LNCAP (cell line): ENCODE measurements around the gene MACROD1.

Experiments
- TF ChIP-seq, protein P1 (sequence below): fragments of 450-650 bp; IDR thresholded peaks from 2 replicates; pipeline ENCODE4 v1.5.1; 2017; ENCODE audit warnings: mild to moderate bottlenecking

MACROD1 gene

DNA sequence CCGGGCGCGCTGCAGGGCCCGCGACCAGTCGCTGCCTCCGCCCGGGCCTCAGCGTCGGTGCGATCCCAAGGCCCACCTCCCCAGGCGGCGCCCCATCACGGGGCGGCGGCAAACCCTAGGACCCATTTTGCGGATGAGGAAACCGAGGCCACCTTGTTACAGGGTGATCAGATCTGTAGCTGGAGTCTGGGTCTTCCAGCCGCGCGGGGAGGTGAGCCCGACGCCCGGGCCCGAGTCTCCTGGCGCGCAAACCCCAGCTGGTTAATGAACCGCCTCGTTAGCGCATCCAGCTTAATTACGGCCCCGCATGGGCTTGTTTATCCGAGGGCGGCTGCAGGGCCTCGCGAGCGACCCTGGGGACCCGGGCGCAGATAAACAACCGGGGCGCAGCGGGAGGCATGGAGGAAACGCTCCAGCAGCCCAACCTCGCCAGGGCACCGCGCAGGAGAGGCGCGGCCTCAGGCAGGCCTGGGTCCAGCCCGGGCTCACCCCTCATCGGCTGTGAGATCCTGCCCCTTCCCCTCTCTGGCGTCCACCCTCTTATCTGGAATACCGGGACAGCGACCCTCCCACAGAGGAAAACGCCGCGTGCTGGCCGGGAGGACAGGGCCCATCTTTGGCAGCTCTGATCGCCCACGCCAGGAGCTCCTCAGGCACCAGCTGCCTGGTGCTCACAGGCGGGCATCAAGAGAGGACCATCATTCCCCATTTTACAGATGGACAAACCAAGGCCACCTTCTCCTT is 165.0 kb downstream of the MACROD1 start:
- TF ChIP-seq, protein P1, sequence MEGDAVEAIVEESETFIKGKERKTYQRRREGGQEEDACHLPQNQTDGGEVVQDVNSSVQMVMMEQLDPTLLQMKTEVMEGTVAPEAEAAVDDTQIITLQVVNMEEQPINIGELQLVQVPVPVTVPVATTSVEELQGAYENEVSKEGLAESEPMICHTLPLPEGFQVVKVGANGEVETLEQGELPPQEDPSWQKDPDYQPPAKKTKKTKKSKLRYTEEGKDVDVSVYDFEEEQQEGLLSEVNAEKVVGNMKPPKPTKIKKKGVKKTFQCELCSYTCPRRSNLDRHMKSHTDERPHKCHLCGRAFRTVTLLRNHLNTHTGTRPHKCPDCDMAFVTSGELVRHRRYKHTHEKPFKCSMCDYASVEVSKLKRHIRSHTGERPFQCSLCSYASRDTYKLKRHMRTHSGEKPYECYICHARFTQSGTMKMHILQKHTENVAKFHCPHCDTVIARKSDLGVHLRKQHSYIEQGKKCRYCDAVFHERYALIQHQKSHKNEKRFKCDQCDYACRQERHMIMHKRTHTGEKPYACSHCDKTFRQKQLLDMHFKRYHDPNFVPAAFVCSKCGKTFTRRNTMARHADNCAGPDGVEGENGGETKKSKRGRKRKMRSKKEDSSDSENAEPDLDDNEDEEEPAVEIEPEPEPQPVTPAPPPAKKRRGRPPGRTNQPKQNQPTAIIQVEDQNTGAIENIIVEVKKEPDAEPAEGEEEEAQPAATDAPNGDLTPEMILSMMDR, result no peak

DNA sequence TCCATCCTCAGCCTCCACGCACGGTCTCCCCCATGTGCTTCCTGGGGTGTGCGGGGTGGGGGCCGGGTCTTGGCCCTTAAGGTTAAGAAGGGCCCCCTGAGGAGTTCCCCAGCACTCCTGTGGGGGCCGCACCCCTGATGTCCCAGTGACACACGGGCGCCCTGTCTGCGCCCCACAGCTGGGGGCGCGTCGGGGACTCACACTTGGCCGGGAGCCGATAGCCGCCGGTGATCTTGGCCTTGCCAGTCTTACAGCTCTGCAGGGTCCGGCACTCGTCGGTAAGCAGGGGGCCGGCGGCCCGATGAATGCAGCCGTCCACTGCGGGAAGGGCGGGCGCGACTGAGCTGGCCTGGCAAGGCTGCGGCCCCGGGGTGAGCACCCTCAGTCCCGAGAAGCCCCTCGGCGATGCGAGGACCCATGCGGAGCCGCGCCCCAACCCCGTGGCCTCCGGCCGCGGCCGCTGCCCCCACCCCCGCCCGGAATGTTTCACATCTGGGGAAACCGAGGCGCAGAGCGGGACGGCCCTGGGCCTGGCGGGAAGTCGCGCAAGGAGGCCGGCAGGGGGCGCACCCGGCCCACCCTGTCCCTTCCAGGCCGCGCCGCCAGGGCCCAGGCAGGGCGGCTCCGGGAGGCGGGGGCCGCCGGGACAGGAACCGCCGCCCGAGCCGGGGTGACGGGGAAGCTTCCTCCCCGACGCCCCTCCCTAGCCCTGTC is 165.7 kb downstream of the MACROD1 start:
- TF ChIP-seq, protein P1, result no peak

DNA sequence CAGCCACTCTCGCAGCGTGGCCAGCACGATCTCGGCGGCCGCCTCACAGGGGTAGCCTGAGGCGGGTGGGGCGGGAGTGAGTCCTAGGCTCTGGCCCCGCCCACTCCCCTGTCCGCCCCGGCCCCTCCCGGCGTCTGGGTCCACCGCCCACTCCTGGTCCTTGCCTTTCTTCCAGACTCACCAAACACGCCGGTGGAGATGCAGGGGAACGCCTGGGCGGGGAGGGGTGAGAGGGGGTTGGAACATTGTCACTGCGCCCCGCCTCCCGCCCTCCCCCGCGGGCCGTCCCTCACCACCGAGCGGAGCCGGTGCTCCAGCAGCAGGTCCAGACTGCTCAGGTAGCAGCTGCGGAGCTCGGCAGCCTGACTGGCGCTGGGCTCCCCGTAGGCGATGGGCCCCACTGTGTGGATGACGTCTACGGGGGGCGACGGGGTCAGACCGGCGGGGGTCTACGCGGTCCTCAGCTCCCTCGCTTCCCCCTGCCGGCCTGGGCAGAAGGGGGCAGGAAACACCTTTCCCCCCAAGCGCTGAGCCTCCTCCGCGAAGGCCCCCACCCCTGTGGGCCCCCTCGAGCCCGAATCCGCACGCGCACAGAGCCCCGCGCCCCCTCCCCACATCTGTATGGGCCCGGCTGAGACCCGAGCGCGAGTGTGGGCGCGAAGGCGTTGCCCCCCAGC is 166.4 kb downstream of the MACROD1 start:
- TF ChIP-seq, protein P1, result no peak

DNA sequence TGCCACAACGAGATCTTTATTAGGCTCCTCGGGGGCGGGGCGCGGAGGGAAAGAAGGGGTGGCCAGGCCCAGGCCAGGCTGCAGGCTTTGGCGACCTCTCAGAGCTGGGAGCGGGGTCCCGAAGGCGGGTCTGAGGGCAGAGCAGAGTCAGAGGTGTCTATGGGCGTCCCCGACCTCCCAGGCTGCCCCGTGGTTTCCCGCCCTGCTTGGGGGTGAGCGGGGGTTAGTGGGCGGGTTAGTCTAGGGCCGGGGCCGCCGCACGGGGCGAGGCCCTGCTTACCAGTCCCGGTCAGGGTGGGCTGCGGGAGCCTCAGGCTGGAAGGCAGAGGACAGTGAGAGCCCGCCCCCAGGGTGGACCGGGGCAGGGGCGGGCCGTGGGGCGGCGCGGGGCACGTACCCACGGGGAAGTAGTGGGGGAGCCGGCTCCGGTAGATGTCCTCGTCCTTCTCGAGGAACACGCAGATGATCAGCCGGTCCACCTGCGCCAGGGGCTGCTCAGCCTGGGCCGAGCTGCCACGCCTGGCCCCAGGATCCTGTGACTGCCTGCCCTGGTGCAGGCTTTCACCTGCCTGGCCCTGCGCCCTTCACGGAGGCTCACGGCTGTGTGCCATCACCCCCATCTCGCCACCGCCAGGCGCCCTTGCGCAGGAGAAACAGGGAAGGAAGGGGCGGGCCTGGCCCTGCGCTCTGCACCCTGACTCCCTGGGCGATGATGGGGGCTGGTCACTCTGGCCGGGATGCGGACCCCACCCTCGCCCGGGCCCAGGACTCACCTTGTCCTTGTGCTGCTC is 167.2 kb downstream of the MACROD1 start:
- TF ChIP-seq, protein P1, result no peak

DNA sequence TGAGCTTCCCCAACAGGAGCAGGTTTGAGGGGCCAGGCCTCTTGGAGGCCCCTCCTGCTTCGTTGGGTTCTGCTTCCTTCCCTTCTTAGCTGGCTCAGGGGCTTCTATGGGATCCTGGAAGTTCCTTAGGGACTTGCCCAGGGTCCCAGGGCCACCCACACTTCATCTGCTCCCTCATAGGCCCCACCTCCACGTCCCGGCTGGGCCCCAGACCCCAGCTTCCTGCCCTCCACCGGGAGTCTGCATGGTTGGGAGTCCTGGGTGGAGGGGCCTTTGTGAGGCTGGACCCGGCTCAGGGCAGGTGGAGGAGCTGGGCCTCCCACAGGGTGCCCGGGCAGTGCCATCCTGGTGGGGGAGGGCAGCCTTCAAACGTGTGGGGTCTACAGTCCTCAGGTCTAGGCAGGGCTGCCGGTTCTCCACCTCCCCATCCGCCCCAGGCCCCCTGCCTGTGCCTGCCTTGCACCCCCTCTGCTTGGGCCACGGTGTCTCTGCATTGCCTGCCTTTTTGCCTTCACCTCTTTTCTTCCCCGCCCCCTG is 168.0 kb downstream of the MACROD1 start:
- TF ChIP-seq, protein P1, result no peak

DNA sequence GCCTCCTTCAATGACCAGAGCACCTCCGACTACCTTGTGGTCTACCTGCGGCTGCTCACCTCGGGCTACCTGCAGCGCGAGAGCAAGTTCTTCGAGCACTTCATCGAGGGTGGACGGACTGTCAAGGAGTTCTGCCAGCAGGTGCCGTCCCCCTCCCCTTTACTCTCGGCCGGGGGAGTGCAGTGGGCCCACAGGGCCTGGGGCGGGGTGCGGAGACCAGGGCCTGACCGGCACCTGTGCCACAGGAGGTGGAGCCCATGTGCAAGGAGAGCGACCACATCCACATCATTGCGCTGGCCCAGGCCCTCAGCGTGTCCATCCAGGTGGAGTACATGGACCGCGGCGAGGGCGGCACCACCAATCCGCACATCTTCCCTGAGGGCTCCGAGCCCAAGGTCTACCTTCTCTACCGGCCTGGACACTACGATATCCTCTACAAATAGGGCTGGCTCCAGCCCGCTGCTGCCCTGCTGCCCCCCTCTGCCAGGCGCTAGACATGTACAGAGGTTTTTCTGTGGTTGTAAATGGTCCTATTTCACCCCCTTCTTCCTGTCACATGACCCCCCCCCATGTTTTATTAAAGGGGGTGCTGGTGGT is 168.7 kb downstream of the MACROD1 start:
- TF ChIP-seq, protein P1, result no peak

DNA sequence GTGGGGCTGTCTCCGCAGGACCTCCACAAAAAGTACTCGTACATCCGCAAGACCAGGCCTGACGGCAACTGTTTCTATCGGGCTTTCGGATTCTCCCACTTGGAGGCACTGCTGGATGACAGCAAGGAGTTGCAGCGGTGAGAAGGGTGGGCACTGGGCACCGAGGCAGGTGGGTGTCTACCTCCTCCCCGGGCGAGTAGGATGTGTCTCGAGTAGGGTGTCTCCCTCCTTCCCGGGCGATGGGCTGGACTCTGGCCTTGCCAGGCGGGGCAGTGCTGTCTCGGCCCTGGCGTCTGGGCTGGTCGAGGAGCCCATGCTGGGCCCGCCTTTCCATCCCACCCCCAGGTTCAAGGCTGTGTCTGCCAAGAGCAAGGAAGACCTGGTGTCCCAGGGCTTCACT is 169.4 kb downstream of the MACROD1 start:
- TF ChIP-seq, protein P1, result no peak
